ENCODE data around the gene PRPF6. TPM values are rescaled to one million over a fixed set of nuclear protein-coding genes. Genes with fewer than 3 reads are reported as not detected.

PRPF6 gene
- total and polyA plus RNA-seq, 2 of the 13 experiments (the other 11 are each of a cell fraction or from before 2014, with no cell fraction given): 63.7 to 101 TPM

DNA sequence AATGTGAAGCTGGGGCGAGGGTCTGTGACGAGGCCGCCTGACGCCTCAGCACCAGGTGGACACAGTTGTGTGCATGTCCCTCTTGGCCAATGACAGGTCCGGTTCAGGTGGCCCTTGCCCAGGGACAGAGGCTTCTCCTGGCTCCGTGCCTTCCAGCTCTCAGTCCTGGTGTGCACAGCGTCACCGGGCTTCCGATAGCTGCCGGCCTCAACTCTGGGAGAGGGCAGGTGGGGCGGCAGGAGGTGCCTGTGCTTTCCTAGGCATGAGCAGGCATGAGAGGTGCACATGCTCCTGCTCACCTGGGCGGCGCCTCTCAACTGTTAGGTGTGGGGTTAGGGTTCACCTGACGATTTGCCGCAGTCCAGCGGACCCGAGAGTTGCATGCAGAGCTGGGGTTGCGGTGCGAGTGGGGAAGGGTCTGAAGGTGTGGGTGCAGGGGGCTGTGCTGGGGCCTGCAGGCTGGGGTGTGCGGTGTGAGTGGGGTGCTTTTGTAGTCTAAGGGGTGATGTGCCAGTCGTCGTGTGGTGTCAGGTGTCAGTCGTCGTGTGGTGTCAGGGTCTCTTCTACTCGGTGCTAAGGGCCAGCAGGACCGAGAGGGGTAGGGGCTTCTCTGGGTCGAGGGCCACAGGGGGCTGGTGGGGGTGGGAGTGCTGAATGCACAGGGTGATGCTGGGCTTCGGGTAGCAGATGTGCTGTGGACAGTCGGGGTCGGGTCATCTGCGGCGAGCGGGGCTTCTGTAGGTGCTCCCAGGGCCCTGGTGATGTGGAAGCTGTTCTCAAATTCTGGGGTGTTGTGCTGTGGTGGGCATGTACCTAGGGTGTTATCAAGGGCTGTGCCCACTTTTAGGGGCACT, 72.3 kb downstream of the PRPF6 start (continued):
- TF ChIP-seq, protein P1, sequence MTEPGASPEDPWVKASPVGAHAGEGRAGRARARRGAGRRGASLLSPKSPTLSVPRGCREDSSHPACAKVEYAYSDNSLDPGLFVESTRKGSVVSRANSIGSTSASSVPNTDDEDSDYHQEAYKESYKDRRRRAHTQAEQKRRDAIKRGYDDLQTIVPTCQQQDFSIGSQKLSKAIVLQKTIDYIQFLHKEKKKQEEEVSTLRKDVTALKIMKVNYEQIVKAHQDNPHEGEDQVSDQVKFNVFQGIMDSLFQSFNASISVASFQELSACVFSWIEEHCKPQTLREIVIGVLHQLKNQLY (CRISPR knock-in tag; IDR thresholded peaks at IDR 0.05): peak; percentile 95
- TF ChIP-seq SMARCC2 (IDR thresholded peaks at IDR 0.05): no peak
- no peak for TF ChIP-seq ZNF878 (CRISPR knock-in tag; IDR thresholded peaks at IDR 0.05)
- peak; percentile 61; the same call in 1 of the 2 replicates for TF ChIP-seq ZNF782 (CRISPR knock-in tag; IDR thresholded peaks at IDR 0.05; ENCODE audit: borderline replicate concordance)
- TF ChIP-seq ZNF652 (CRISPR knock-in tag; IDR thresholded peaks at IDR 0.05; ENCODE audit: borderline replicate concordance, low read depth): no peak
- TF ChIP-seq, protein P2, sequence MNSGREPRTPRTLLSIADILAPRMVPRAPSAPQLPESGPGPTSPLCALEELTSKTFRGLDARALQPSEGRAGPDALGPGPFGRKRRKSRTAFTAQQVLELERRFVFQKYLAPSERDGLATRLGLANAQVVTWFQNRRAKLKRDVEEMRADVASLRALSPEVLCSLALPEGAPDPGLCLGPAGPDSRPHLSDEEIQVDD (CRISPR knock-in tag; IDR thresholded peaks at IDR 0.05; ENCODE audit: borderline replicate concordance): peak; percentile 96
- TF ChIP-seq GFI1 (CRISPR knock-in tag; IDR thresholded peaks at IDR 0.05; ENCODE audit: borderline replicate concordance): no peak
- no peak for TF ChIP-seq TP53 (CRISPR knock-in tag; conservative IDR thresholded peaks at IDR 0.05)
- TF ChIP-seq, protein P3, sequence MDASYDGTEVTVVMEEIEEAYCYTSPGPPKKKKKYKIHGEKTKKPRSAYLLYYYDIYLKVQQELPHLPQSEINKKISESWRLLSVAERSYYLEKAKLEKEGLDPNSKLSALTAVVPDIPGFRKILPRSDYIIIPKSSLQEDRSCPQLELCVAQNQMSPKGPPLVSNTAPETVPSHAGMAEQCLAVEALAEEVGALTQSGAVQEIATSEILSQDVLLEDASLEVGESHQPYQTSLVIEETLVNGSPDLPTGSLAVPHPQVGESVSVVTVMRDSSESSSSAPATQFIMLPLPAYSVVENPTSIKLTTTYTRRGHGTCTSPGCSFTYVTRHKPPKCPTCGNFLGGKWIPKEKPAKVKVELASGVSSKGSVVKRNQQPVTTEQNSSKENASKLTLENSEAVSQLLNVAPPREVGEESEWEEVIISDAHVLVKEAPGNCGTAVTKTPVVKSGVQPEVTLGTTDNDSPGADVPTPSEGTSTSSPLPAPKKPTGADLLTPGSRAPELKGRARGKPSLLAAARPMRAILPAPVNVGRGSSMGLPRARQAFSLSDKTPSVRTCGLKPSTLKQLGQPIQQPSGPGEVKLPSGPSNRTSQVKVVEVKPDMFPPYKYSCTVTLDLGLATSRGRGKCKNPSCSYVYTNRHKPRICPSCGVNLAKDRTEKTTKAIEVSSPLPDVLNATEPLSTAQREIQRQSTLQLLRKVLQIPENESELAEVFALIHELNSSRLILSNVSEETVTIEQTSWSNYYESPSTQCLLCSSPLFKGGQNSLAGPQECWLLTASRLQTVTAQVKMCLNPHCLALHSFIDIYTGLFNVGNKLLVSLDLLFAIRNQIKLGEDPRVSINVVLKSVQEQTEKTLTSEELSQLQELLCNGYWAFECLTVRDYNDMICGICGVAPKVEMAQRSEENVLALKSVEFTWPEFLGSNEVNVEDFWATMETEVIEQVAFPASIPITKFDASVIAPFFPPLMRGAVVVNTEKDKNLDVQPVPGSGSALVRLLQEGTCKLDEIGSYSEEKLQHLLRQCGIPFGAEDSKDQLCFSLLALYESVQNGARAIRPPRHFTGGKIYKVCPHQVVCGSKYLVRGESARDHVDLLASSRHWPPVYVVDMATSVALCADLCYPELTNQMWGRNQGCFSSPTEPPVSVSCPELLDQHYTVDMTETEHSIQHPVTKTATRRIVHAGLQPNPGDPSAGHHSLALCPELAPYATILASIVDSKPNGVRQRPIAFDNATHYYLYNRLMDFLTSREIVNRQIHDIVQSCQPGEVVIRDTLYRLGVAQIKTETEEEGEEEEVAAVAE (CRISPR knock-in tag; IDR thresholded peaks at IDR 0.05; ENCODE audit: borderline replicate concordance): no peak
- no peak for TF ChIP-seq RELA (CRISPR knock-in tag; IDR thresholded peaks at IDR 0.05)
- TF ChIP-seq, protein P4, sequence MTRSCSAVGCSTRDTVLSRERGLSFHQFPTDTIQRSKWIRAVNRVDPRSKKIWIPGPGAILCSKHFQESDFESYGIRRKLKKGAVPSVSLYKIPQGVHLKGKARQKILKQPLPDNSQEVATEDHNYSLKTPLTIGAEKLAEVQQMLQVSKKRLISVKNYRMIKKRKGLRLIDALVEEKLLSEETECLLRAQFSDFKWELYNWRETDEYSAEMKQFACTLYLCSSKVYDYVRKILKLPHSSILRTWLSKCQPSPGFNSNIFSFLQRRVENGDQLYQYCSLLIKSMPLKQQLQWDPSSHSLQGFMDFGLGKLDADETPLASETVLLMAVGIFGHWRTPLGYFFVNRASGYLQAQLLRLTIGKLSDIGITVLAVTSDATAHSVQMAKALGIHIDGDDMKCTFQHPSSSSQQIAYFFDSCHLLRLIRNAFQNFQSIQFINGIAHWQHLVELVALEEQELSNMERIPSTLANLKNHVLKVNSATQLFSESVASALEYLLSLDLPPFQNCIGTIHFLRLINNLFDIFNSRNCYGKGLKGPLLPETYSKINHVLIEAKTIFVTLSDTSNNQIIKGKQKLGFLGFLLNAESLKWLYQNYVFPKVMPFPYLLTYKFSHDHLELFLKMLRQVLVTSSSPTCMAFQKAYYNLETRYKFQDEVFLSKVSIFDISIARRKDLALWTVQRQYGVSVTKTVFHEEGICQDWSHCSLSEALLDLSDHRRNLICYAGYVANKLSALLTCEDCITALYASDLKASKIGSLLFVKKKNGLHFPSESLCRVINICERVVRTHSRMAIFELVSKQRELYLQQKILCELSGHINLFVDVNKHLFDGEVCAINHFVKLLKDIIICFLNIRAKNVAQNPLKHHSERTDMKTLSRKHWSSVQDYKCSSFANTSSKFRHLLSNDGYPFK (CRISPR knock-in tag; IDR thresholded peaks at IDR 0.05; ENCODE audit: borderline replicate concordance): peak; percentile 80; the same call in 1 of the 2 replicates
- TF ChIP-seq GTF3A (CRISPR knock-in tag; conservative IDR thresholded peaks at IDR 0.05): no peak
- no peak; the same call in 1 of the 2 replicates for TF ChIP-seq YEATS2 (CRISPR knock-in tag; IDR thresholded peaks at IDR 0.05; ENCODE audit: borderline replicate concordance)
- peak; percentile 98 for TF ChIP-seq ZNF839 (CRISPR knock-in tag; IDR thresholded peaks at IDR 0.05; ENCODE audit: borderline replicate concordance)
- TF ChIP-seq, protein P5, sequence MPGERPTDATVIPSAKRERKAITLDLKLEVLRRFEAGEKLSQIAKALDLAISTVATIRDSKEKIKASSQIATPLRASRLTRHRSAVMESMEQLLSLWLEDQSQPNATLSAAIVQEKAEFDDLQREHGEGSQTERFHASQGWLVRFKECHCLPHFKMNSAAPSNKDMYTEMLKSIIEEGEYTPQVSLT (CRISPR knock-in tag; IDR thresholded peaks at IDR 0.05; ENCODE audit: borderline replicate concordance, low read depth): no peak
- no peak for TF ChIP-seq JARID2 (CRISPR knock-in tag; IDR thresholded peaks at IDR 0.05; ENCODE audit: insufficient replicate concordance)
- TF ChIP-seq MBD4 (IDR thresholded peaks at IDR 0.05; ENCODE audit: borderline replicate concordance, low read length): no peak
- TF ChIP-seq KMT2B (CRISPR knock-in tag; IDR thresholded peaks at IDR 0.05): peak; percentile 52; the same call in 1 of the 2 replicates
- peak; percentile 90 for TF ChIP-seq HOXA9 (CRISPR knock-in tag; IDR thresholded peaks at IDR 0.05; ENCODE audit: borderline replicate concordance)
- no peak for TF ChIP-seq RFX3 (CRISPR knock-in tag; IDR thresholded peaks at IDR 0.05)
- TF ChIP-seq ZNF709 (CRISPR knock-in tag; IDR thresholded peaks at IDR 0.05): peak; percentile 73; the same call in 1 of the 2 replicates

Data from HepG2 (cell line).